Measurements from ENCODE around the gene RASSF3.
A peak's percentile ranks its signal among the peaks of the same experiment; 100 is the strongest.
"Not testable (repeated sequence)": the region's sequence is repeated elsewhere in the genome, so short reads cannot be mapped to it uniquely, and the experiment has no call there.

Gene RASSF3

GRCh38 chr12:64578566-64578965 lies 31.7 kb upstream of the RASSF3 start:
- no peak for TF ChIP-seq CTCF (IDR thresholded peaks at IDR 0.05; ENCODE audit: unreplicated experiment in 3 of 3)
- Mint-ChIP-seq H3K4me1 (peaks cover 16% of the 10 kb centered on the region), H3K27ac (no peak overlapping the region), H3K27me3 (ENCODE audit: low read depth) (no peaks in the 10 kb centered on the region), H3K4me3 (no peak overlapping the region), H3K9me3 (peaks cover 20% of the 10 kb centered on the region), H3K36me3 (ENCODE audit: low read depth) (no peaks in the 10 kb centered on the region)

- H3K27ac Mint-ChIP-seq: no peak overlapping the region
- no peaks in the 10 kb centered on the region for H3K36me3 Mint-ChIP-seq (ENCODE audit: low read depth)
- peaks cover 27% of the 10 kb centered on the region for H3K4me1 Mint-ChIP-seq
- no peak overlapping the region for H3K4me3 Mint-ChIP-seq
- H3K27me3 Mint-ChIP-seq (ENCODE audit: low read depth): no peaks in the 10 kb centered on the region
- peaks cover 4% of the 10 kb centered on the region for H3K9me3 Mint-ChIP-seq
- no peak for TF ChIP-seq CTCF (IDR thresholded peaks at IDR 0.05; ENCODE audit: unreplicated experiment in 3 of 3)
These were observed 29.6 kb upstream of the RASSF3 start for GRCh38 chr12:64580681-64581080.

- no peaks in the 10 kb centered on the region for H3K27me3 Mint-ChIP-seq (ENCODE audit: low read depth)
- peak overlapping the region in 2 of 3 experiments; percentile 9 to 23 for H3K27ac Mint-ChIP-seq
- H3K9me3 Mint-ChIP-seq: no peaks in the 10 kb centered on the region
- TF ChIP-seq CTCF (IDR thresholded peaks at IDR 0.05; ENCODE audit: unreplicated experiment in 3 of 3): no peak
- no peaks in the 10 kb centered on the region for H3K36me3 Mint-ChIP-seq (ENCODE audit: low read depth)
- H3K4me1 Mint-ChIP-seq: peaks cover 27% of the 10 kb centered on the region
- no peak overlapping the region for H3K4me3 Mint-ChIP-seq
These were observed 28.2 kb upstream of the RASSF3 start for GRCh38 chr12:64582114-64582513.

DNA sequence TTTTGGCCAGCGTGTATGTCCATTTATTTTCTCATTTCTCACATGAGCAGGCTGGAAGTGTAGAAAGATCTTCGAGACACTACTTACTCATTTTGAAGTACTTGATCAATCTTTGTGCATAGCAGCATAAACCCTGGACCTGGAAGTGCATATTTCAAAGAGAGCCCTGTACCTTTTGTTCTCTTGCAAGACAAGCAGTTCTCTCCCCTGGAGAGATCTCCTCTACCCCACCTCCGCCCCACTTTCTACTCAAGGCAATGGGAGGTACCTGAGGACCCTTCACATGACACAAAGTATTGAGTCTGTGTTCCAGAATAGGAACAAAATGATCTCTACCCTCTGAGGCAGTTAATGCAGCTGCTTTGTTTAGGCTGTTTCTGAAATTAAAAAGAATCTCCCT lies 27.4 kb upstream of the RASSF3 start:
- Mint-ChIP-seq H3K27ac (peak overlapping the region; percentile 23 to 70 (median 25)), H3K27me3 (ENCODE audit: low read depth) (no peaks in the 10 kb centered on the region), H3K36me3 (ENCODE audit: low read depth) (no peaks in the 10 kb centered on the region), H3K4me1 (peaks cover 34% of the 10 kb centered on the region), H3K4me3 (no peak overlapping the region), H3K9me3 (no peaks in the 10 kb centered on the region)
- no peak for TF ChIP-seq CTCF (IDR thresholded peaks at IDR 0.05; ENCODE audit: unreplicated experiment in 3 of 3)

- not testable (repeated sequence) for H3K9me3 Mint-ChIP-seq; H3K27me3 Mint-ChIP-seq (ENCODE audit: low read depth); H3K4me3 Mint-ChIP-seq; H3K36me3 Mint-ChIP-seq (ENCODE audit: low read depth)
- H3K4me1 Mint-ChIP-seq: peaks cover 34% of the 10 kb centered on the region
- H3K27ac Mint-ChIP-seq: peak overlapping the region; percentile 40 to 81 (median 66)
These were observed 26.9 kb upstream of the RASSF3 start for GRCh38 chr12:64583395-64583770.

GRCh38 chr12:64583771-64584421 lies 26.4 kb upstream of the RASSF3 start:
- no peak overlapping the region for H3K4me3 Mint-ChIP-seq
- H3K27ac Mint-ChIP-seq: peak overlapping the region; percentile 40 to 81 (median 66)
- H3K4me1 Mint-ChIP-seq: peaks cover 34% of the 10 kb centered on the region
- H3K27me3 Mint-ChIP-seq (ENCODE audit: low read depth): no peaks in the 10 kb centered on the region
- no peak for TF ChIP-seq CTCF (IDR thresholded peaks at IDR 0.05; ENCODE audit: unreplicated experiment in 3 of 3)
- no peaks in the 10 kb centered on the region for H3K36me3 Mint-ChIP-seq (ENCODE audit: low read depth)
- no peaks in the 10 kb centered on the region for H3K9me3 Mint-ChIP-seq
